Measurements from ENCODE around the gene SLC5A5. TPM values are rescaled to one million over a fixed set of nuclear protein-coding genes. Genes with fewer than 3 reads are reported as not detected.

SLC5A5 gene
- total and polyA plus RNA-seq, 2 of the 4 experiments (the other 2 are of a cell fraction), result not detected

DNA sequence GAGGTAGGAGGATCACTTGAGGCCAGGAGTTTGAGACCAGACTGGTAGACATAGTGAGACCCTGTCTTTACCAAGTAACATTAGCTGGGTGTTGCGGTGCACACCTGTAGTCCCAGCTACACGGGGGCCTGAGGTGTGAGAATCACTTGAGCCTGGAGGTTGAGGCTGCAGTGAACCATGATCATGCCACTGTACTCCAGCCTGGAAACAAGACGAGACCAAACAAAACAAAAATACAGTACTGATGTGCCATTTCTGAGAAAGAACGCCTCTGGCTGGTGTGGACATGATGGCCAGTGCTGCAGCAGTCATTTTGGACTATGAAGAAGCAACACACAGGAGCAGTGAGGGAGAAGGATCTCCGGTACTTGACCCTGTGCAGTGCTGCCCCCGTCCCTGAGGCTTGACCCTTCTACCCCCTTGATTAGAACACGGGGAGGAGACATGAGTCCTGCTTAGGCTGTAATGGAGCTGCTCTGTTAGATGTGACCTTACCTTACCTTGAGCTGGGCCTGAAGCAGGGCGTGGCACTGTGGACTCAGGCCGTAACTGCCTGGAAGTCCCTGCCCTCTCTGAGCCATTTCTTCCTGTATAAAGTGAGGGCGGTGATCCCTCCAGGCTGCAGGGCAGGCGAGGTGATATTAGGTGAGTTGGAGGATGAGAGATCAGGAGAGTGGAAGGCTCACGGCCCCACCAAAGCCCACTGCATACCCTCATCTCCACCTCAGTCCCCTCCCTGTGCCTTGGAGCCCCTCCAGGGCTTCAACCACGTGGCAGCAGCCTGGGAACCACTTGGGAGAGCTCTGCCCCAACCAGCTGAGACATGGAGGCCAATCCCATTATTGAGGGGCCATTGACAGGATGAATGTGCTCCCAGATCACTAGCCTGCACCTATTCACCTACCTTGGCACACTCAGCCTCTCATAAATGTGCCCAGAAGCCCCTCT lies 6.1 kb upstream of the SLC5A5 start:
- no peak overlapping the region for H3K4me3 ChIP-seq (ENCODE audit: insufficient read depth, low read depth, low read length)
- no peak overlapping the region for H3K23ac ChIP-seq (ENCODE audit: low read depth, low read length)
- peaks cover 54% of the 10 kb centered on the region for H4K20me1 ChIP-seq (ENCODE audit: insufficient read depth, low read length)
- H3K9ac ChIP-seq (ENCODE audit: low read depth, low read length), result no peak overlapping the region
- H3K4me1 ChIP-seq (ENCODE audit: control insufficient read depth, insufficient read depth, low read length), result peaks cover 7% of the 10 kb centered on the region
- H2AK9ac ChIP-seq (replicated peaks; ENCODE audit: low read depth, low read length, poor library complexity), result peak overlapping the region; percentile 66
- intact Hi-C loops (cut with micrococcal nuclease), result no loop called here
- peaks cover 18% of the 10 kb centered on the region for H3K27me3 ChIP-seq (ENCODE audit: control insufficient read depth, insufficient read depth, low read length)
- peaks cover 12% of the 10 kb centered on the region; the same call in 1 of the 2 replicates for H3K9me1 ChIP-seq (ENCODE audit: insufficient read depth, low read length)
- H3K56ac ChIP-seq (ENCODE audit: extremely low read depth, insufficient read depth, low read length), result no peak overlapping the region
- H3K36me3 ChIP-seq (ENCODE audit: control insufficient read depth, insufficient read depth, low read length), result peaks cover 43% of the 10 kb centered on the region
- no peak overlapping the region for H2BK120ac ChIP-seq (ENCODE audit: low read depth, low read length)
- TF ChIP-seq CEBPB (IDR thresholded peaks at IDR 0.05; ENCODE audit: low read depth, low read length), result no peak
- peak; percentile 46; the same call in 1 of the 2 replicates for TF ChIP-seq POLR2A (IDR thresholded peaks at IDR 0.05; ENCODE audit: low read depth, low read length)
- no peak for TF ChIP-seq MAZ (IDR thresholded peaks at IDR 0.05; ENCODE audit: borderline replicate concordance, low read depth, low read length)
- no peak overlapping the region for H3K14ac ChIP-seq (replicated peaks; ENCODE audit: low read depth, low read length)
- ChIA-PET POLR2A (ENCODE audit: unreplicated experiment) (interaction anchor here (0.6 kb wide), 2 partner anchors 20 to 82 kb away, joined by 3 to 15 read pairs; no protein-coding TSS in a partner anchor), CTCF (interaction anchor here (1.5 kb wide), 1 partner anchor 67 kb away, joined by 4 read pairs; the partner anchor contains the start of gene CCDC124)
- H4K5ac ChIP-seq (ENCODE audit: low read depth, low read length), result peak overlapping the region; percentile 17; the same call in 1 of the 2 replicates
- in situ Hi-C loops (cut with MboI; ENCODE audit: low sequenced_read_pairs), result loop anchor here (5.0 kb wide), 1 partner anchor 122 kb away; no protein-coding TSS in a partner anchor
- H3K27ac ChIP-seq (ENCODE audit: insufficient read depth, low read length), result no peak overlapping the region
- H2BK5ac ChIP-seq (ENCODE audit: low read depth, low read length, poor library complexity, severe bottlenecking), result no peak overlapping the region
- peaks cover 12 to 41% of the 10 kb centered on the region in 2 experiments; a peak in 3 of 4 replicates for H3K79me1 ChIP-seq (ENCODE audit: low read depth in 1 of 2, low read length in 2 of 2)
- DNase-seq (no peak), ATAC-seq (ENCODE audit: low read depth) (peak; percentile 12)
- H3K4me2 ChIP-seq (ENCODE audit: low read depth, low read length), result no peak overlapping the region
- no peak overlapping the region for H3K4ac ChIP-seq (ENCODE audit: low read depth, low read length)
- no peaks in the 10 kb centered on the region for H3K9me3 ChIP-seq (ENCODE audit: control insufficient read depth, insufficient read depth, low read length)
- H4K8ac ChIP-seq (ENCODE audit: low read depth in 2 of 2, low read length in 2 of 2), result no peak overlapping the region; a peak in 1 of 4 replicates
- H2AK5ac ChIP-seq (ENCODE audit: low read depth, low read length), result no peak overlapping the region
- no peak overlapping the region for H2BK15ac ChIP-seq (ENCODE audit: low read depth, low read length)
- no peak overlapping the region for H2AFZ ChIP-seq (replicated peaks; ENCODE audit: low read length, poor library complexity)
- H4K91ac ChIP-seq (ENCODE audit: insufficient read depth, low read depth, low read length), result no peak overlapping the region
- no peak overlapping the region for H3K18ac ChIP-seq (ENCODE audit: low read depth, low read length)
- no TSS peak for BruUV-seq (replicated peaks)
- H2BK20ac ChIP-seq (ENCODE audit: low read depth, low read length), result no peak overlapping the region
- 60% methylated on average over 2 of the region's 13 CpGs; no CpG with 5 or more reads in 1 of the 2 experiments for WGBS, 2 experiments (ENCODE audit: extremely low coverage in 2 of 2, insufficient read length in 1 of 2)
- dilution Hi-C loops (cut with HindIII; ENCODE audit: low sequenced_read_pairs, unreplicated experiment), result no loop called here
